MCF 10A (cell line): ENCODE measurements around the gene REPIN1. TPM values are rescaled to one million over a fixed set of nuclear protein-coding genes. Genes with fewer than 3 reads are reported as not detected.

Experiments used
- BruUV-seq: library from RNA; stranded (reverse); fragments of 400-500 nt; replicated peaks from 2 replicates; lab custom pipeline; 2021; lab: Mats Ljungman, UMichigan
- CTCF ChIA-PET: fragments of 300-600 bp; sonication (Branson Sonifier 250); formaldehyde crosslinking; extraction: SDS; loops from one replicate; lab custom pipeline; 2021; ENCODE audit warnings: antibody characterized with exemption, inconsistent platforms; lab: Yijun Ruan, JAX
- POLR2A ChIA-PET: fragments of 300-600, 350-650 bp; sonication (Branson Sonifier 250); formaldehyde crosslinking; extraction: SDS; loops from one replicate; lab custom pipeline; 2020; ENCODE audit warnings: antibody characterized with exemption, inconsistent platforms; lab: Yijun Ruan, JAX
- DNase-seq: peaks from one replicate; pipeline ENCODE4 v3.0.0-alpha.2; 2018; ENCODE audit not compliant: unreplicated experiment
- H3K27ac Mint-ChIP-seq: one replicate; pipeline ENCODE4 v1.8.0; 2022; ENCODE audit warnings: mild to moderate bottlenecking, low read depth, mixed read lengths; ENCODE audit not compliant: unreplicated experiment
- H3K27me3 Mint-ChIP-seq: one replicate; pipeline ENCODE4 v1.8.0; 2022; ENCODE audit warnings: mixed read lengths; ENCODE audit not compliant: insufficient read depth, unreplicated experiment
- H3K36me3 Mint-ChIP-seq: one replicate; pipeline ENCODE4 v1.8.0; 2022; ENCODE audit warnings: mild to moderate bottlenecking, moderate library complexity, mixed read lengths; ENCODE audit not compliant: insufficient read depth, unreplicated experiment
- H3K4me1 Mint-ChIP-seq: one replicate; pipeline ENCODE4 v1.8.0; 2022; ENCODE audit warnings: mixed read lengths; ENCODE audit not compliant: insufficient read depth, unreplicated experiment
- H3K4me3 Mint-ChIP-seq: one replicate; pipeline ENCODE4 v1.8.0; 2022; ENCODE audit warnings: mild to moderate bottlenecking, moderate library complexity, mixed read lengths; ENCODE audit not compliant: unreplicated experiment
- H3K9me3 Mint-ChIP-seq: one replicate; pipeline ENCODE4 v1.8.0; 2022; ENCODE audit warnings: mixed read lengths; ENCODE audit not compliant: unreplicated experiment
- intact Hi-C: fragments of 100-400 bp; cut with micrococcal nuclease; formaldehyde crosslinking; loops from 2 replicates; pipeline ENCODE4 v1.14.1; 2022
- total RNA-seq: library from RNA; stranded (reverse); gene quantifications from 2 replicates; pipeline ENCODE4 v1.2.3, GENCODE V29; 2022
- TF ChIP-seq, protein P1 (sequence below): fragments of 200-600 bp; IDR thresholded peaks from one replicate; pipeline ENCODE4 v1.8.0; 2022; ENCODE audit warnings: antibody characterized with exemption, mild to moderate bottlenecking; ENCODE audit not compliant: unreplicated experiment

The REPIN1 gene
- total RNA-seq, 1 experiment from 2014 or later = 80.8 TPM

DNA sequence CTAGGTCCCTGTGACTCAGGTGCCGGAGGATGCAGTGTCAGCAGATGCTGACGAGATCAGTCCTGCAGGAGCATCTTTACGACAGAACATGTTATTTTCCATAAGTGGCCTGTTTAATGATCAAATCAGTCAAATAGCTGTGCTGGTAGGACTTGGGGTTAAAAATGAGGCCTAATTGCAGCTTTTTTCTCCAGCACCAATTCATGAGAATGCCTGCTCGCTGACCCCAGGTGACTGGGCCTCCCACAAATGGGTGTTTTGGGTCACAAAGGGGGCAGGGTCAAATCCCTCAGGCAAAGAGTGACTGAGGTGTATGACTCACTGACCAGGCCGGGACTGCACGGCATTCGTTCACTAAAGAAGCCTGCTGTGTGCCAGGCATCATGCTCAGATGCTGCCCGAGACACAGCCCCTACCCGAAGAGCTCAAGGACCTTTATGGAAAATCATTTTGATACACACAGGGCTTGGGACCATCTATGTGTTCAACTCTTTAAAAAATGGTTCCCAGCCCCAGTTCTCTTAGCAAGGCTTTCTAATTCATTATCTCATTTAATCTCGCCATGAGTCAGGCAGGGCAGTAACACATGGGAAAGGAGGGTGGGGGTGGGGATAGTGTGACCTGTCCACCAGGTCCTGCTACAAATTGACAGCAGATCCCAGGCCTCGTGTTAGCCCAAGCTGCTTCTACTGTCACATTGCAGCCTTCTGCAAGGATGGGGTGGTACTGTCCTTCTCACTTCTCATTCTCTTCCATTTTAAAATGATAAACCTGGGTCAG, 31.6 kb downstream of the REPIN1 start:
- peaks cover 9% of the 10 kb centered on the region for H3K36me3 Mint-ChIP-seq
- no TSS peak for BruUV-seq
- peaks cover 18% of the 10 kb centered on the region for H3K4me1 Mint-ChIP-seq
- H3K4me3 Mint-ChIP-seq = no peak overlapping the region
- ChIA-PET POLR2A (interaction anchor here (0.7 to 2.1 kb wide), 4 partner anchors 8 to 34 kb away, joined by 3 to 9 read pairs (median 4); no protein-coding TSS in a partner anchor), CTCF (interaction anchor here (0.6 to 2.3 kb wide), 2 partner anchors 33 to 45 kb away, joined by 3 to 6 read pairs; no protein-coding TSS in a partner anchor)
- no peaks in the 10 kb centered on the region for H3K27me3 Mint-ChIP-seq
- DNase-seq = peak; percentile 70
- intact Hi-C loops = loop anchor here (1.0 kb wide), 2 partner anchors 20 to 32 kb away; partner anchors contain the start of gene REPIN1
- TF ChIP-seq, protein P1, sequence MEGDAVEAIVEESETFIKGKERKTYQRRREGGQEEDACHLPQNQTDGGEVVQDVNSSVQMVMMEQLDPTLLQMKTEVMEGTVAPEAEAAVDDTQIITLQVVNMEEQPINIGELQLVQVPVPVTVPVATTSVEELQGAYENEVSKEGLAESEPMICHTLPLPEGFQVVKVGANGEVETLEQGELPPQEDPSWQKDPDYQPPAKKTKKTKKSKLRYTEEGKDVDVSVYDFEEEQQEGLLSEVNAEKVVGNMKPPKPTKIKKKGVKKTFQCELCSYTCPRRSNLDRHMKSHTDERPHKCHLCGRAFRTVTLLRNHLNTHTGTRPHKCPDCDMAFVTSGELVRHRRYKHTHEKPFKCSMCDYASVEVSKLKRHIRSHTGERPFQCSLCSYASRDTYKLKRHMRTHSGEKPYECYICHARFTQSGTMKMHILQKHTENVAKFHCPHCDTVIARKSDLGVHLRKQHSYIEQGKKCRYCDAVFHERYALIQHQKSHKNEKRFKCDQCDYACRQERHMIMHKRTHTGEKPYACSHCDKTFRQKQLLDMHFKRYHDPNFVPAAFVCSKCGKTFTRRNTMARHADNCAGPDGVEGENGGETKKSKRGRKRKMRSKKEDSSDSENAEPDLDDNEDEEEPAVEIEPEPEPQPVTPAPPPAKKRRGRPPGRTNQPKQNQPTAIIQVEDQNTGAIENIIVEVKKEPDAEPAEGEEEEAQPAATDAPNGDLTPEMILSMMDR = no peak
- no peaks in the 10 kb centered on the region for H3K9me3 Mint-ChIP-seq
- peak overlapping the region; percentile 54 for H3K27ac Mint-ChIP-seq

DNA sequence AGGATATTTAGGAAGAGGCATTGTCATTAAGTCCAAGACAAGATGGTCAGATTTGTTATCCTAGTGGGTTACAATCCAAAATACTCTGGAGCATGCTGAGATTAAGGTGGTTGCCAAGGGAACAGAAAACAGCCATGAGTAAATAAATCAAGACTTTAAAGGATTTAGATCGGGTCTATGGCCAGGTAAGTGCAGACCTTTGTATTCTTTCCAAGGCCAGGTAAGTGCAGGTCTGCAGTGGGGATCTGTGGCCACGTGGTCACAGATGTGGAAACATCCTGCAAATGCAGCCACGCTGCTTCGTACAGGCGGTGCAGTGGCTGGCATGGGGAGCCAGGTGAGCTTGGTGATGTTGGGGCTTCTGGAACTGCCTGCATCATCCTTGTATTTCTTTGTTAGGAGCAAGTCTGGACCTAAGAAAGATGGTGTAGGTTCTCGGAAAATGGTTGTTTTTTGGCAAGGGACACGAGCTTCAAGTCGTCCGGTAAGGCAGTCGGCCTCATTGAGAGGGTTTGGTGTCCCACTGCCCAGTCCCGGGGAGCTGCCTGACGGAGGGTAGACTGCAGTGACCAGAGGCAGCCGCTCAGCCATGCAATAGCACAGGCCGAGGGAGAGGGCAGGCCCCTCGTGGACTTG, 32.3 kb downstream of the REPIN1 start:
- ChIA-PET POLR2A (interaction anchor here (1.4 to 2.1 kb wide), 3 partner anchors 23 to 34 kb away, joined by 4 to 9 read pairs (median 6); partner anchors contain the start of gene REPIN1), CTCF (interaction anchor here (0.6 to 1.7 kb wide), 4 partner anchors 21 to 85 kb away, joined by 3 to 9 read pairs (median 4); no protein-coding TSS in a partner anchor)
- Mint-ChIP-seq H3K36me3 (peaks cover 9% of the 10 kb centered on the region), H3K4me3 (no peak overlapping the region), H3K27me3 (no peaks in the 10 kb centered on the region), H3K9me3 (no peaks in the 10 kb centered on the region), H3K4me1 (peaks cover 23% of the 10 kb centered on the region), H3K27ac (no peak overlapping the region)
- TF ChIP-seq, protein P1 = no peak
- DNase-seq = no peak
- BruUV-seq = no TSS peak
- intact Hi-C loops = loop anchor here (1.0 kb wide), 2 partner anchors 21 to 33 kb away; partner anchors contain the start of gene REPIN1

DNA sequence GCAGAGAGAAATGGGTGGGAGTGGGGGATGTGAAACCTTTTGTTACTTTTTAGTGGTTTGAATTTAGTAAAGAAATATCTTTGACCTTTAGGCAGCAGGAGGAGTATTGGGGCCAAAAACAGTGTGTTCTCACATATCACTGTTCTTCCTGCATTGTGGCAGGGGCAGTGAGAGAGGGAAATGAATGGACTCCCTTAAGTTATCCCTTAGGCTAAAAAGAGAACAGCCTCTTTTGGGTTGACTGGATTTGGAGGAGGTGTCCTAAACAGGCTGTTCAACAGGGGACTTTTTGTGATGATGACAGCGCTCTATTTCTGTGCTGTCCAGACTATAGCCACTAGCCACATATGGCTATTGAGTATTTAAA, 32.8 kb downstream of the REPIN1 start:
- no peak for DNase-seq
- ChIA-PET CTCF (interaction anchor here (0.7 to 1.7 kb wide), 2 partner anchors 20 to 46 kb away, joined by 3 to 9 read pairs; no protein-coding TSS in a partner anchor), POLR2A (interaction anchor here (2.1 kb wide), 2 partner anchors 24 to 33 kb away, joined by 6 to 9 read pairs; partner anchors contain the start of gene REPIN1)
- Mint-ChIP-seq H3K4me1 (peaks cover 28% of the 10 kb centered on the region), H3K9me3 (no peaks in the 10 kb centered on the region), H3K27me3 (no peaks in the 10 kb centered on the region), H3K27ac (no peak overlapping the region), H3K4me3 (no peak overlapping the region), H3K36me3 (peaks cover 9% of the 10 kb centered on the region)
- TF ChIP-seq, protein P1 = no peak
- intact Hi-C loops = no loop called here
- BruUV-seq = no TSS peak
